GM18870 (cell line): ENCODE results near the gene MAP2K2.
"Not testable (repeated sequence)": the region's sequence is repeated elsewhere in the genome, so short reads cannot be mapped to it uniquely, and the experiment has no call there.

ENCODE experiments used
- ATAC-seq: cut with Tn5 transposase; IDR thresholded peaks from one replicate; pipeline ENCODE4 v1.9.1; 2021; ENCODE audit warnings: moderate library complexity; ENCODE audit not compliant: unreplicated experiment

Gene MAP2K2

DNA sequence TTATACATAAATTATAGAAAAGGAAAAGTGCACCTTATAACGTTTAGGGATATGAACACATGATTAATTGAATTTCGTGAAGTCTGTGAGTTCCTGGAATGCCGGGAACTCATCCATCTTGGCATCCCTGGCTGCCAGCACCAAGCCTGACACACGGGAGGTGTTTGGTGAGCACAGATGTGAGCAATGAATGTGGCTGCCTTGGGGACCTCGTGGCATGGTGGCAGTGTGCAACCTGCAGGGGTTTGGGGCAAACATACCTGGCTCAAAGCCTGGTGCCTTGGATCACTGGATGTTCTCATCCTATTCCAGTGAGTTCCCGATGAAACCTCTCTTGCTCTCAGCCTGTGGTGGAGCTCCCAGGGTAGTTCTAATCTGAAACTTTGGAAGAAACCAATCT lies 10.4 kb upstream of the MAP2K2 start:
- ATAC-seq = no peak

DNA sequence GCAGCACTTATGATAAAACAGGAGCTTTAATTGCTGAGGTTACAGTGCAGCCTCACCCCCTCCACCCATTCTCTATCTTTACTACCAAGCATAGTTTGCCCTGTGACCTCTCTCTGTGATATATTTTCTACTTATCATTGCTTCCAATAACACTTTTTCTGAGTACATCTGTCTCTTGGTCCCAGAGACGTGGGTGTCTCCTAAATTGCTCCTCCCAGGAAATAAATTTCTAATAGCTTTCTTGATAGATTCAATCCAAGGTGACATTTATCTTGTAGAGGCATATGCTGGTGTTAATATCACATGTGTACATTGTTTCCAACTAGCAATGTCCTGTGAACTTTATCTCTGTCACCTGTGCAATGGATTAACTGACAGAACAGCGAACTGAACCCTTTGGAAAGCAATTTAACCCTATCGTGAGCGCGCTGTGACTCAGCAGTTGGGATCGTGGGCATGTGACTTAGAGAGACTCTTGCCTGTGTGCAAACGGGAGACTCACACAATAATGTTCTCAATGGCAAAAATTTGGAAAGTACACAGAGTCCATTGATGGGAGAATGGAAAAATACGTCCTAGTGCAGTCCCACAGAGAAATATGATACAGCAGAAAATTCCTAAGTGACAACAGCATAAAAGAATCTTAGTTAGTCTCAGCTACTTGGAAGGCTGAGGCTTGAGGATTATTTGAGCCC lies 7.0 kb upstream of the MAP2K2 start:
- ATAC-seq = no peak

DNA sequence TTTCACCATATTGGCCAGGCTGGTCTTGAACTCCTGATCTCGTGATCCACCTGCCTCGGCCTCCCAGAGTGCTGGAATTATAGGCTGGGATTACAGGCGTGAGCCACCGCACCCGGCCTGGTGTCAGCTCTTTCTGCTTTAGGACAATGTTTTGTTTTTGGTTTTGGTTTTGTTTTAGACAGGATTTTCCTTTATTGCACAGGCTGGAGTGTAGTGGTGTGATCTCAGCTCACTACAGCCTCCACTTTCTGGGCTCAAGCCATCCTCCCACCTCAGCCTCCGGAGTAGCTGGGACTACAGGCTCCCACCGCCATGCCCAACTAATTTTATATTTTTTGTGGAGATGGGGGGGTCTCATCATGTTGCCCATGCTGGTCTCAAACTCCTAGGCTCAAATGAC lies 5.1 kb upstream of the MAP2K2 start:
- ATAC-seq = not testable (repeated sequence)

- not testable (repeated sequence) for ATAC-seq
Measured at GRCh38 chr19:4127322-4127721, 3.4 kb upstream of the MAP2K2 start.

GRCh38 chr19:4124638-4125037 lies 716 bp upstream of the MAP2K2 start:
- ATAC-seq = no peak

DNA sequence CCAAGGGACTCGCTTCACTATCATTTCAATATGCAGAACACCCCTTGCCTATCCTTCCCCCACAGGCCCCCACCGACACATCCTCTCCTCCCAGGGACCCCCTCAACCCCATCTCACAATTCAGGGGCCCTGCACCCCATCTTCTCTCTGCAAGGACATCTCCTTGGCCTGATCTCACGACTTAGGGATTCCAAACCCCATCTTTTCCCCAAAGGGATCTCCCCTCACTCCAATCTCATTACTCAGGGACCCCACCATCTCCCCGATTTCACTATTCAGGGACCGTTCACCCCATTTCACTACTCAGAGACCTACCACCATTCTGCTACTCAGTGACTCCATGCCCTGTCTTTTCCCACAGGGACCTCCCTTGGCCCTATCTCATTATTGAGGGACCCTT lies 1.4 kb downstream of the MAP2K2 start:
- no peak for ATAC-seq

- no peak for ATAC-seq
Measured at GRCh38 chr19:4121815-4122214, 2.1 kb downstream of the MAP2K2 start.

- no peak for ATAC-seq
Measured at GRCh38 chr19:4121273-4121612, 2.7 kb downstream of the MAP2K2 start.

- no peak for ATAC-seq
Measured at GRCh38 chr19:4120559-4121272, 3.2 kb downstream of the MAP2K2 start.

- no peak for ATAC-seq
Measured at GRCh38 chr19:4119763-4120162, 4.2 kb downstream of the MAP2K2 start.

DNA sequence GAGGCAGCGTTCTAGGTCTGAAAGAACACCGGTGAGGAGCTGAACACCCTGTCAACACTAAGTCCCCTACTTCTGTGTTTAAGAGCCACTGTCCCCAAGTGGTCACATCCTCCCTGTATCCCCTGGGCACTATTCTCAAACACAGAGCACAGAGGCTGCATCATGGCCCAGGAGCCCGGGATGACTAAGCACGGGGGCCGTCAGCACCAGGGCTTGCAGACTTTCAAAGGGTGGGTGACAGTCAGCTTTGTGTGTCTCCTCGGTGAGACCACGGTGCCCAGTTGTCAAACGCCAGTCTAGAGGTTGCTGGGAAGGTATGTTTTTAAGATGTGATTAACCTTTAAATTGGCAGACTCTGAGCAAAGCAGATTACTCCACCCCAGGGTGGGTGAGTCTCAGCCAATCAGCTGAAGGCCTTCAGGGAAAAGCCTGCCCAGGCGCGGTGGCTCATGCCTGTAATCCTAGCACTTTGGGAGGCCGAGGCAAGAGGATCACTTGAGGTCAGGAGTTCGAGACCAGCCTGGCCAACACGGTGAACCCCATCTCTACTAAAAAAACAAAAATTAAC lies 8.0 kb downstream of the MAP2K2 start:
- no peak for ATAC-seq

- no peak for ATAC-seq
Measured at GRCh38 chr19:4115050-4115817, 8.7 kb downstream of the MAP2K2 start.

DNA sequence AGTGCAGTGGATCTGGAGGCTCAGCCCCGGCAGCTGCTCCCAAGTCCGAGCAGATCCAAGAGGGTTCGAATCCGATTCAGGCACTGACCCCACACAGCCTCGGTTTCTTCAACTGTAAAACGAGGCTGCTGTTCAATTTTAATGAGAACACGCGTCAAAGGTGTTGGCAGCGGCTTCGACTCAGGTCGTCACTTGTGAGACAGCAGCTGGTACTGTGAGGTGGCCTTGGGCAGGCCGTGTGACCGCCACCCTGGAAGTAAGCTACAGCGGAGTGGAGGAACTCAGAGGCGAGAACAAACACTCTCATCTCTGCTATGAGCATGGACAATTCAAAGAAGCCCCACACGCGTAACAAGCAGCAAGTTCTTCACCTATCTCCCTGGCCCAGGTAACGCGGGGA lies 9.7 kb downstream of the MAP2K2 start:
- no peak for ATAC-seq

- ATAC-seq = no peak
Measured at GRCh38 chr19:4113398-4114088, 10.4 kb downstream of the MAP2K2 start.

- no peak for ATAC-seq
Measured at GRCh38 chr19:4112367-4112766, 11.6 kb downstream of the MAP2K2 start.

DNA sequence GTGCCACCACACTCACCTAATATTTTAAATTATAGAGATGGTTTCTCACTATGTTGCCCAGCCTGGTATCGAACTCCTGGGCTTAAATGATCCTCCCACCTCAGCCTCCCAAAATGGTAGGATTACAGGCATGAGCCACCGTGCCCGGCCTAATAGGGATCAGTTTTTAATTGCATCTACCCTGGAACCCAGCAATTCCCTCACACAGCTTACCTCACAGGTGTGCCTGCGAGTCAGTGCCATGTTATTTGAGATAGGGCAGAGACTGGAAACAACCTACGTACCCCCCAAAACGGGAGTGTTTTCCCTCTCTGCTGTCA lies 14.3 kb downstream of the MAP2K2 start:
- no peak for ATAC-seq

GRCh38 chr19:4108767-4109625 lies 14.9 kb downstream of the MAP2K2 start:
- ATAC-seq = no peak

GRCh38 chr19:4103080-4103433 lies 20.9 kb downstream of the MAP2K2 start:
- ATAC-seq = no peak

- ATAC-seq = no peak
Measured at GRCh38 chr19:4102339-4103079, 21.4 kb downstream of the MAP2K2 start.

- no peak for ATAC-seq
Measured at GRCh38 chr19:4101496-4101770, 22.5 kb downstream of the MAP2K2 start.
